Trophoblast cell (in vitro differentiated cells and primary cell): ENCODE measurements around the gene ARTN.

Experiments used
- DNase-seq, 2 donors: peaks; one replicate each; pipeline ENCODE4 v3.0.0-alpha.2; 2016
- H2AFZ ChIP-seq: 2 replicates; pipeline ENCODE4 v1.6.1; 2013; ENCODE audit warnings: low read length, moderate library complexity, mild to moderate bottlenecking; ENCODE audit not compliant: insufficient read depth, poor library complexity
- H2AK5ac ChIP-seq: 2 replicates; pipeline ENCODE4 v1.6.1; 2013; ENCODE audit warnings: mild to moderate bottlenecking, low read length
- H2BK120ac ChIP-seq: 2 replicates; pipeline ENCODE4 v1.6.1; 2013; ENCODE audit warnings: low read length, mild to moderate bottlenecking, moderate library complexity; ENCODE audit not compliant: insufficient read depth, poor library complexity
- H2BK12ac ChIP-seq: 2 replicates; pipeline ENCODE4 v1.6.1; 2013; ENCODE audit warnings: mild to moderate bottlenecking, low read length, moderate library complexity
- H2BK5ac ChIP-seq: 2 replicates; pipeline ENCODE4 v1.6.1; 2013; ENCODE audit warnings: low read length, low read depth, moderate library complexity, mild to moderate bottlenecking; ENCODE audit not compliant: poor library complexity
- H3K14ac ChIP-seq: 2 replicates; pipeline ENCODE4 v1.6.1; 2013; ENCODE audit warnings: mild to moderate bottlenecking, low read length
- H3K18ac ChIP-seq: 2 replicates; pipeline ENCODE4 v1.6.1; 2013; ENCODE audit warnings: mild to moderate bottlenecking, low read length
- H3K23ac ChIP-seq: 2 replicates; pipeline ENCODE4 v1.6.1; 2013; ENCODE audit warnings: low read length
- H3K27ac ChIP-seq: 2 replicates; pipeline ENCODE4 v1.5.1; 2013; ENCODE audit warnings: low read depth, mild to moderate bottlenecking, inconsistent platforms, low read length, moderate library complexity
- H3K27me3 ChIP-seq: 2 replicates; pipeline ENCODE4 v1.6.1; 2013; ENCODE audit warnings: inconsistent platforms, mild to moderate bottlenecking, low read length, moderate library complexity; ENCODE audit not compliant: insufficient read depth
- H3K36me3 ChIP-seq, 2 experiments: 1 replicate in 1 of 2; 2 replicates in 1 of 2; pipeline ENCODE4 v1.6.1; 2013; ENCODE audit warnings: low read length in 2 of 2, mild to moderate bottlenecking in 2 of 2, moderate library complexity in 1 of 2; ENCODE audit not compliant: insufficient read depth in 2 of 2, control insufficient read depth in 1 of 2
- H3K4ac ChIP-seq: 2 replicates; pipeline ENCODE4 v1.6.1; 2013; ENCODE audit warnings: low read depth, mild to moderate bottlenecking, low read length, moderate library complexity
- H3K4me1 ChIP-seq, 2 experiments: 1 replicate in 1 of 2; 2 replicates in 1 of 2; pipeline ENCODE4 v1.6.1; 2013; ENCODE audit warnings: low read length in 2 of 2, mild to moderate bottlenecking in 2 of 2, moderate library complexity in 1 of 2; ENCODE audit not compliant: insufficient read depth in 2 of 2, control insufficient read depth in 1 of 2
- H3K4me2 ChIP-seq: 2 replicates; pipeline ENCODE4 v1.6.1; 2013; ENCODE audit warnings: inconsistent platforms, mild to moderate bottlenecking, low read length, moderate library complexity
- H3K4me3 ChIP-seq: 2 replicates; pipeline ENCODE4 v1.5.1; 2013; ENCODE audit warnings: mild to moderate bottlenecking, low read depth, low read length, inconsistent platforms
- H3K79me1 ChIP-seq: one replicate; pipeline ENCODE4 v1.6.1; 2013; ENCODE audit warnings: low read length
- H3K79me2 ChIP-seq: 2 replicates; pipeline ENCODE4 v1.6.1; 2013; ENCODE audit warnings: low read length, mild to moderate bottlenecking; ENCODE audit not compliant: control insufficient read depth, insufficient read depth, poor library complexity
- H3K9ac ChIP-seq: 2 replicates; pipeline ENCODE4 v1.6.1; 2013; ENCODE audit warnings: mild to moderate bottlenecking, low read length
- H3K9me3 ChIP-seq: 2 replicates; pipeline ENCODE4 v1.6.1; 2013; ENCODE audit warnings: low read depth, mild to moderate bottlenecking, control low read depth, inconsistent platforms, low read length; ENCODE audit not compliant: insufficient read depth
- H4K12ac ChIP-seq: 2 replicates; pipeline ENCODE4 v1.6.1; 2013; ENCODE audit warnings: low read depth, mild to moderate bottlenecking, low read length, moderate library complexity
- H4K8ac ChIP-seq: 2 replicates; pipeline ENCODE4 v1.6.1; 2013; ENCODE audit warnings: low read depth, mild to moderate bottlenecking, low read length, moderate library complexity
- H4K91ac ChIP-seq: one replicate; pipeline ENCODE4 v1.6.1; 2013; ENCODE audit warnings: low read depth, mild to moderate bottlenecking, low read length, moderate library complexity
- WGBS: extraction: QIAGEN DNeasy Blood & Tissue Kit; methylation state at CpG from one replicate; pipeline ENCODE4 v1.1.7; 2013; ENCODE audit warnings: missing lambda C conversion rate; ENCODE audit not compliant: insufficient read length, insufficient coverage; ENCODE audit errors: extremely low coverage; 5-methylcytosine and 5-hydroxymethylcytosine counted together

ARTN gene

GRCh38 chr1:43914576-43915525 lies 18.8 kb upstream of the ARTN start:
- Histone ChIP-seq H2BK120ac (no peak overlapping the region), H3K4me2 (no peak overlapping the region), H3K27ac (no peak overlapping the region), H3K4me1 (peaks cover 0 to 5% of the 10 kb centered on the region in 2 experiments), H2BK5ac (no peak overlapping the region), H3K9ac (no peak overlapping the region), H4K91ac (no peak overlapping the region), H4K12ac (no peak overlapping the region), H2BK12ac (no peak overlapping the region), H3K27me3 (no peaks in the 10 kb centered on the region), H2AK5ac (no peak overlapping the region), H3K4ac (no peak overlapping the region), H2AFZ (no peak overlapping the region), H3K23ac (no peak overlapping the region), H3K79me1 (no peaks in the 10 kb centered on the region), H4K8ac (no peak overlapping the region), H3K79me2 (no peaks in the 10 kb centered on the region), H3K4me3 (no peak overlapping the region), H3K9me3 (no peaks in the 10 kb centered on the region), H3K14ac (no peak overlapping the region), H3K18ac (no peak overlapping the region), H3K36me3 (no peaks in the 10 kb centered on the region)
- no peak for DNase-seq
- no CpG with 5 or more reads among the region's 13 CpGs for WGBS

GRCh38 chr1:43919906-43920305 lies 13.7 kb upstream of the ARTN start:
- H3K79me1 ChIP-seq = no peaks in the 10 kb centered on the region
- H4K91ac ChIP-seq = no peak overlapping the region
- H2AK5ac ChIP-seq = no peak overlapping the region
- H3K4ac ChIP-seq = no peak overlapping the region
- H3K4me2 ChIP-seq = no peak overlapping the region
- no peak for DNase-seq
- no peak overlapping the region for H3K14ac ChIP-seq
- no peak overlapping the region for H3K23ac ChIP-seq
- peaks cover 0 to 2% of the 10 kb centered on the region in 2 experiments for H3K36me3 ChIP-seq
- no peak overlapping the region for H3K9ac ChIP-seq
- no peak overlapping the region for H2AFZ ChIP-seq
- H2BK120ac ChIP-seq = no peak overlapping the region
- H4K12ac ChIP-seq = no peak overlapping the region
- H4K8ac ChIP-seq = no peak overlapping the region
- H3K4me1 ChIP-seq = no peaks in the 10 kb centered on the region
- H2BK5ac ChIP-seq = no peak overlapping the region
- no peaks in the 10 kb centered on the region for H3K27me3 ChIP-seq
- H3K79me2 ChIP-seq = no peaks in the 10 kb centered on the region
- no peak overlapping the region for H3K18ac ChIP-seq
- no peak overlapping the region for H3K4me3 ChIP-seq
- H2BK12ac ChIP-seq = no peak overlapping the region
- no peak overlapping the region for H3K27ac ChIP-seq
- no peaks in the 10 kb centered on the region for H3K9me3 ChIP-seq
- no CpG with 5 or more reads among the region's 7 CpGs for WGBS

GRCh38 chr1:43921022-43921421 lies 12.6 kb upstream of the ARTN start:
- DNase-seq = no peak
- Histone ChIP-seq H3K23ac (no peak overlapping the region), H3K18ac (no peak overlapping the region), H2AK5ac (no peak overlapping the region), H4K12ac (no peak overlapping the region), H4K8ac (no peak overlapping the region), H2AFZ (no peak overlapping the region), H3K79me2 (no peaks in the 10 kb centered on the region), H3K4me3 (no peak overlapping the region), H4K91ac (no peak overlapping the region), H3K4ac (no peak overlapping the region), H3K4me1 (no peaks in the 10 kb centered on the region), H3K4me2 (no peak overlapping the region), H3K27me3 (no peaks in the 10 kb centered on the region), H3K14ac (no peak overlapping the region), H3K36me3 (peaks cover 0 to 2% of the 10 kb centered on the region in 2 experiments), H2BK12ac (no peak overlapping the region), H3K27ac (no peak overlapping the region), H3K9me3 (no peaks in the 10 kb centered on the region), H3K9ac (no peak overlapping the region), H2BK5ac (no peak overlapping the region), H2BK120ac (no peak overlapping the region), H3K79me1 (no peaks in the 10 kb centered on the region)
- no CpG with 5 or more reads among the region's 6 CpGs for WGBS

- peaks cover 0 to 2% of the 10 kb centered on the region in 2 experiments for H3K36me3 ChIP-seq
- DNase-seq = no peak
- no CpG with 5 or more reads among the region's 4 CpGs for WGBS
These were observed 9.1 kb upstream of the ARTN start for GRCh38 chr1:43924516-43924915.

More at GRCh38 chr1:43924516-43924915, 9.1 kb upstream of the ARTN start:
- H2AK5ac ChIP-seq = no peak overlapping the region
- H3K18ac ChIP-seq = no peak overlapping the region
- no peak overlapping the region for H3K4me3 ChIP-seq
- no peaks in the 10 kb centered on the region for H3K79me1 ChIP-seq
- H3K4me2 ChIP-seq = no peak overlapping the region
- H3K27me3 ChIP-seq = no peaks in the 10 kb centered on the region
- no peak overlapping the region for H4K91ac ChIP-seq
- no peak overlapping the region for H4K12ac ChIP-seq
- H3K4ac ChIP-seq = no peak overlapping the region
- no peak overlapping the region for H2BK5ac ChIP-seq
- no peak overlapping the region for H3K23ac ChIP-seq
- H3K9me3 ChIP-seq = no peaks in the 10 kb centered on the region
- H2BK120ac ChIP-seq = no peak overlapping the region
- H3K4me1 ChIP-seq = peaks cover 0 to under 1% of the 10 kb centered on the region in 2 experiments
- H2BK12ac ChIP-seq = no peak overlapping the region
- no peak overlapping the region for H4K8ac ChIP-seq
- no peak overlapping the region for H2AFZ ChIP-seq
- H3K14ac ChIP-seq = no peak overlapping the region
- no peaks in the 10 kb centered on the region for H3K79me2 ChIP-seq
- no peak overlapping the region for H3K27ac ChIP-seq
- H3K9ac ChIP-seq = no peak overlapping the region
